AG08395 (cell line): Measurements from ENCODE around the gene KCNJ5.
A peak's percentile ranks its signal among the peaks of the same experiment; 100 is the strongest.

Source experiments
- DNase-seq: peaks from one replicate; pipeline ENCODE4 v3.0.0; 2012; ENCODE audit warnings: mixed read lengths, low spot score

The KCNJ5 gene

GRCh38 chr11:128871168-128871610 is 20.0 kb upstream of the KCNJ5 start:
- no peak for DNase-seq

DNA sequence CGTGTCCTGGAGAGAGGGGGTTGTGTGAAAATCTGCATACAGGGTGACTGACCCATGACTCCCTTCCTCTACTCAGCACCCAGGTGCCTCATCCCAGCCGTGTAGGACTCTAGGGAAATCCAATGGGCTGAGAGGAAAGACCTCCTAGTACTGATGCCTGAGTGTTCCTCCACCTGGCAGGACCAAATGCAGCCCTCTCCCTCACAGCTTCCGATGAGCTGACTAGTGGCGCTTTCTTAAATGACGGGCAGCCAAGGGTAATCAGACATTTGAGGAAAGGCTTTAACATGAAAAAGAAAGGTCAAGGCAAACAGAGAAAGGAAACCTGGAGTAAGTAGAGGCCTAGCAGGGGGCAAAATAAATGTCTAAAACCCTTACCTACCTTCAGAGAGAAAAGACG is 19.1 kb upstream of the KCNJ5 start:
- DNase-seq, result no peak

DNA sequence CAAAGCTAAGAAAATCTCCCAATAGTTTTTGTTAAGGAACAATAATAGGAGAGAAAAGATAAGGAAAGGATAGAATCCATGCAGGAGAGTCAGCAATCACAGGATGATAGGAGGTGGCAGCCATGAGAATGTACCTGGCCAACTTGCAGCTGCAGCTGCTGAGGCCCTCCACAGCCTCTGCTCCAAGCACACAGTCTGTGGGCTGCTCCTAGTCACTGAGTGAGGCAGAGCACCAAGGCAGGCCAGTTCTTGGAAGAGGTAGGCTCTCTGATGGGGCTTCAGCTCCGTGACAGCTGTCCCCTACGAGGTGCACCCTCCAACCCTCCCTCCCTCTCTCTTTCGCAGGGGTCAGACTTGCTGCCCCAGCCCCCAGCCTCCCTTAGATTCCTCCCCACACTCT is 18.6 kb upstream of the KCNJ5 start:
- no peak for DNase-seq

DNA sequence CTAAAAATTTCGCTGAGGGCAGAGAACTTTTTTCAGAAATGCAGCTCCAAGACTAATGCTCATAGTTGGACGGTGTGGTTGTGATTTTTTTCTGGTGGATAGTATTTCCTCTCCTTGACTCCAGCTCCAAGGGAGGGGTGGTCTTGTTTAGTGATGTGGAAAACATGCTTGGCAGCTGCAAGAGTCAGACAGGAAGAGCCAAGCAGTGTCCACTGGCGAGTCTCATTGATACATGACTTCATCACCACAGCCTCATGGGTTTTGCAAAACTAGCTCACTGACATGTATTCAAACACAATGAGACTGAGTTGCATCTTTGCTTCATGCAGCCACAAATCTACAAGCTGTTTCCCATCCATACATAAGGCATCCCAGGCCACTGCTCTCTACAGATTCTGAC is 16.7 kb upstream of the KCNJ5 start:
- DNase-seq, result peak; percentile 14

DNA sequence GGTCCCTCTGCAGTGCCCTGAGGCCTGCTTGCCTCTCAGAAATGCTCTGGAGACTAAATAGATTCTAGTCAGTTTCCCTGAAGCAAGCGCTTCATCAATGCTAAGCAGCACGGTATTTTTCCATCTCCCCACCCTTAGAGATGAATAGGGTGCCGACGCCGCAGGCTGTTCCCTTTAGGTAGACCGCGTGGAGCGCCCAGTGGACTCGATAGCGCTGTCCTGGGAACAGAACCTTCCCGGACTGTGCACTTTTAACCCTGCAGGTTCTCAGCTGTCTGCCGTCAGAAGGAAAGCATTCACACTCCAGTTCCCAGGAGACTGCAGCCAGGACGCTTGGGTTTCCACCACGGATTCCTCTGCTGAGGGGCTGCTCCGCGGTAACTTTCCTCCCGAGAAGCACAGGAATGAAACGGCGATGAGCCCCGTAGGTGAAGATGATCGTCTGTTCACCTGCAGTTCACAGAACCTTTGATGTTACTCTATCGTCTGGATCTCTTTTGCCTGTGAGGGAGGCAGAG is 15.0 kb upstream of the KCNJ5 start:
- no peak for DNase-seq

DNA sequence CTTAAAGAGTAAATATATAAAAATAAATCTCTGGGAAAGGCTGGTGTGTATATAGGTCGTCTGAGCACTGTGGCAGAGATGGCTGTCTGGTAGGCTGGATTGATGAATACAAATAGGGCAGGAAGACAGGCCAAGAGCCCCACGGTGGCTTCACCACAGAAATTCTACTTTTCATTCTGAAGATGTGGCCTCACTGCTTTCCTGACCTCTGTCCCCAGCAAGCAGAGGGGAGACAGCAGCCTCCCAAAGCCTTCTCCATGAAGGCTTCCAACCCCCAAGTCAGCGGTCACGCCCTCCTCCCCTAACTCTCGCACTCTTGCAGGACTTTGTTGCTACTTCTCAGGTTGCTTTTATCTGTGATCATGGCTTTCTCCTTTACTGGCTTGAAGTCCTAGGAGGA is 13.4 kb upstream of the KCNJ5 start:
- DNase-seq, result no peak

DNA sequence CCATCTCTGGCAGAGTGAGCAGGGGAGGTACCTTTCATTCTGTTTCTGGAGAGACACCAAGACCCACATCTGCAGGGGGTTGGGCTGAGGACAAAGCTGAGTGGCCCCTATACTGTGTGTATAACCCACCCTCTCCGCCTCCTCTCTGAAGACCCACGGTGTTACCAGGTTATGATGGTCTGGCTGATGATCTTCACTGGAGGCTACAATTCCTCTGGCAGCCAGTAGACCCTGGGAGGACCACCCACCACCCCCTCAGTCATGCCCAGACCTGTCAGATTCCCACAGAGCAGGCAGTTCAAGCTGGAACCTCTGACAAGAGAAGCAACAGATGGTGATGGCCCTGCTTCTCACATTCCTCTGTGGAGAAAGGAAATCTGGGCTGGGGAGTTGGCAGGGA is 12.7 kb upstream of the KCNJ5 start:
- no peak for DNase-seq

GRCh38 chr11:128879817-128880216 is 11.3 kb upstream of the KCNJ5 start:
- DNase-seq, result no peak

- no peak for DNase-seq
Measured at GRCh38 chr11:128881221-128881620, 9.9 kb upstream of the KCNJ5 start.

GRCh38 chr11:128882451-128882850 is 8.7 kb upstream of the KCNJ5 start:
- no peak for DNase-seq

- no peak for DNase-seq
Measured at GRCh38 chr11:128884054-128884453, 7.1 kb upstream of the KCNJ5 start.

- DNase-seq, result peak; percentile 67
Measured at GRCh38 chr11:128884703-128885338, 6.3 kb upstream of the KCNJ5 start.

- no peak for DNase-seq
Measured at GRCh38 chr11:128886406-128887124, 4.6 kb upstream of the KCNJ5 start.

DNA sequence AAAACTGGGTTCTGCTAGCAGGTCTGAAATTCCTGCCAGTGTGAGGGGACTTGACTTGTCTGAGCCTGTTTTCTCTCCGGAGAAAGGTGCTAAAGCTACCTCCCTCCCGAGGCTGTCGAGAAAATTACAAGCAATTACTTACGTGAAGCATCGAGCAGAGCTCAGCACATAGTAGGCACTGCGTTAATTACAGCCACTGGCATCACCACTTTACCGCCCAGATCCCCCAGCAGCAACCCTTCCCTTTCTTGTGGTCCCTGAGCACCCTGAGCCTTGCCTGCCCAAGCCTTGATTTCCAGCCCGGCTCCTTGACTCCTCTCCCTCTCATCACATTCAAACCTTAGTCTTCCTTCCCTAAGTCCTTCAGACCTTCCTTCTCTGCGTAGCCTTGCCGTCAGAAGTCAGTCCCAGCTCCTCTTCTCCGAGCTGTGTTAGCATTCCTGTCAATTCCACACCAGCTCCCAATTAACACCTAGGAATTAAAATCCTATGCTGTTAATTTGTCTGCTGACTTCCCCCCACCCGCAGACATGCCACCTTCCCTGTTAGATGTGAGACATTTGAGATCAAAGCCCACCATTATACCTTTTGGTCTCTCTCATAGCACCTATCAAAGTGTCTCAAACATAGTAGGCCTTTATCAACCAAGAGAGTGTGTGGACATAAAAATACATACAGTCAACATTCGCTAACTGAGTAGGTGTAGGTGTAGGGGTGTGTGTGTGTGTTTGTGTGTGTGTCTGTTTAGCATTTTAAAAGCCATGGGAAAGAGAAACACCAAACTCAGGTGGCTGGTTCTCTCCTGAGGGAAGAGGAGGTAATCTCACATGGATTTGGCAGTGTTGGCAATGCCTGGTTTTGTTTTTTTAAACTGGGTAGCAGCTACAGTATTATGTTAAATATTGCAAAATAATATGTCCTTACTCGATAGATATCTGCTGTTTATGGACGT is 2.8 kb upstream of the KCNJ5 start:
- no peak for DNase-seq

DNA sequence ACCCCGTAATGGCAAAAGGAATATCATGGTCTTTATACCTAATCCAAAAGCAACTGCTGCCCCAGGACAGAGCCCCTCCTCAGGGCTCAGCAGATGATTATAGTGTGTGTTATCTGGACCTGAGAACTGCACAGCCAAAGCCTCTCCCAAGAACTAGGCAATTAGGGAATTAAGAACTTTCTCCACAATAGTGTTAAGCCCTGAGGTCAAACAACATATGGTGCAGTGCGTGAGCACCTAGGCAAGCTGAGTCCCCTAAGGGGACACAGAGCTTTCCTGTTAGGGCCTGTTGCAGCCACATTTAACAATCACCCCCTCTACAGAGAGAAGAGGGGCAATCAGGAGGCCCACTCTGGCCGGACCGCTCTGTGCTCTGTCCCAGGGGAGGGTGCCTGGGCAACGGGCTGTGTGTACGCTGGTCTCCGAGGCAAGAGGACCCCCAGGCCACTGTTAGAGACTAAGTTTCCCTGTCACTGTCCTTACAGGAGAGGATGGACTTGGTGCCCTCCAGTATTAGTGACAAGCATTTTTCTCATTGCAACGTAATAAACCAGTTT is 1.4 kb upstream of the KCNJ5 start:
- DNase-seq, result no peak

- no peak for DNase-seq
Measured at GRCh38 chr11:128890216-128890542, 977 bp upstream of the KCNJ5 start.

DNA sequence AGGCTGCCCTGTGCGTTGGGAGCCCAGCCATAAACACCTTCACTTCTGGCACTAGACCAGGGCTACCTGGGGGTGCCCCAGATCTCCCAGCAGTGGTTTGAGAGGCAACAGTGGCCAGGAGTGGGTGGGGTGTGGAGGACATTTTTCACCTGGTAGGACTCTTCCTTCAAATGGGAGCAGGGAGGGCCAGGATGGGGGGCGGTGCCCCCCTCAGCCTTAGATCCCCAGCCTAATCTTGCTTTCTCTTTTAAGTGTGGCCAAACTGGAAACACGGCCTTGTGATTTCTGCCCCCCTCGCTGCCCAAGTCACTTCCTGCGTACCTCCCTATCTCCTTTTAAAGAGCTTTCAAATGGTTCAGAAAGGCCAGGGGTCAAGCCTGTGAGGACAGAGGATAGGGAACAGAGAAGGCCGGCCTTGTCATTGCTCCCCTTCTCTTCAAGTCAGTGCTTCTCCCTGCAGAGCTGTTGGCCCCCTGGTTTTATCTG is 800 bp downstream of the KCNJ5 start:
- no peak for DNase-seq

GRCh38 chr11:128892866-128893565 is 1.9 kb downstream of the KCNJ5 start:
- no peak for DNase-seq

- no peak for DNase-seq
Measured at GRCh38 chr11:128893578-128894285, 2.6 kb downstream of the KCNJ5 start.

DNA sequence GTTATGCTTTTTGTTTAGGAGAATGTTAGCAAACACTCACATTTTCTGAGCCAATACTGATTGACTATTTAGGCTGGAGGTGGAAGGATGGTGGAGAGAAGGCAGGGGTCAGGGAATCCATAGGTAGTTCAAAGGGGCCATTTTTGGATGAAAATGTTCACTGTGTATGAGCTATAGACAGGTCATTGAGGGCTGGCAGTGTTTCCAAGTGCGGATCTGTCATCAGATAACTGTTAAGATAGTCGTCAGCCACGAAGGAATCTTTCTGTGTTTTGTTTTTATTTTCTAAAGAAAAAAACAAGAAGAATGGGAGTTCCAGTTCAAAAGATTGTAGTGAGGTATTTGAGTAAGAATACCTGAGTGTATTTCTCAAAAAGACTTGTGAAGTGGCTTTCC is 3.1 kb downstream of the KCNJ5 start:
- DNase-seq, result no peak

DNA sequence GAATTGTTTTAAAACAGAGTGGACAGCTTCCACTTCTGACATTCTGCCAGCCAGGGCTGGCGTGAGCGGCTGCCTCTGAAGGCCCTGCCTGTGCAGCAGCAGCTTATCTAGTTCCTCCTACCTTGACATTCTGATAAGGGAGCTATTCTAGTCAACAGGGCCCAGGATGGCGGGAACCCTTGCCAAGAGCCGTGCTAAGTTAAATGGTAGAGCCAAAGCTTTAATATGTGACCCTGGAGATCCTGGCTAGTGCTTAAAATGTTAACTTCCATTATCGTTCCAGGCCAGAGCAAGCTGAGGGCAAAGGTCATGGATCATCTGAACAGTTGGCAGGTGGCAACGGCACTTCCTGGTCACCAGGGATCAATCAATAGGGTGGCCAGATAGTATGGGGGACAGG is 3.5 kb downstream of the KCNJ5 start:
- no peak for DNase-seq
